ENCODE results near the gene CARNS1.

Gene CARNS1

DNA sequence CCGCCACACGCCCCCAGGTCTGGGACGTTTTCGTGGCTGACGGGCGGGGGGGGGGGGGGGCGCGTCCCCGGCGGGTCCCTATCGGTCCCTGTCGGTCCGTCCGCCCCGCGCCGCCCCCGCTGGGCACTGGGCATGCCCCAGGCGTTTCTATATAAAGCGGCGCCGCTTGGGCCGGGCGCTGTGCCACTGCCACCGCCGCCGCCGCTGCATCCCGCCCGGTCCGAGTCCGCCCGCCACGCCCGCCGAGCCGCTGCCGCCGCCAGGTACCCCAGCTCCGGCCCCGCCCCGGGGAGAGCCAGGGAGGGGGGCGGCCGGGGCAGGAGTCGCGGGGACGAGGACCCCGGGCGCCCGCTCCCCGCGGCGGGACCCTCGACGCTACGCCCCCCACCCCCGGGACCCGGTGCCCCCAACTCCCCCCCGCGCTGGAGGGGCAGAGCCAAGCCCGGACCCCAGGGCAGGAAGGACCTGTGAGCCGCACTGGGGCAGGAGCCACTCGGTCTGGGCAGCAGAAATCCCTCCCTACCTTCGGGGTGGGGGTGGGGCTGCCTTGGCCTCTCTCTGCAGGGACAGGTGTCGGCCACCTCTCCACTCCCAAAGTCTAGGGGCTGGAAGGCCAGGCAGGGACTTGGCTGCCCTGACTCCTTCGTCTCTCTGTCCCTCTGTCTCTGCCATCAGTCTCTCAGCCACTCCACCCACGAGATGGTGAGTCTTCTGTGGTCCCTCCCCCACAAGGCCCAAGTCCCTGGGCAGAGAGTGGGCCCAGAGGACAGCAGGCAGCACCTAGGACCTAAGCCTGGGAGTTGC is at the start of gene CARNS1:
CARNS1 (plus strand) TSS at position 178 of the 804 bp plus-strand sequence; CDS start at position 700, 522 bp downstream.
- no peak for TF ChIP-seq CTCF (IDR thresholded peaks at IDR 0.05; ENCODE audit: control insufficient read depth, insufficient read depth, low read depth, low read length, missing control alignments)
- DNase-seq (ENCODE audit: low read depth): no peak
- H3K4me3 ChIP-seq (ENCODE audit: control insufficient read depth, low read depth, low read length): peak within 1 kb of the TSS; percentile 19

GRCh38 chr11:67365736-67366444 is 49.6 kb upstream of the CARNS1 start:
- no peak overlapping the region for H3K4me3 ChIP-seq (ENCODE audit: control insufficient read depth, low read depth, low read length)
- TF ChIP-seq CTCF (IDR thresholded peaks at IDR 0.05; ENCODE audit: control insufficient read depth, insufficient read depth, low read depth, low read length, missing control alignments): no peak
- DNase-seq (ENCODE audit: low read depth): no peak

- no peak for TF ChIP-seq CTCF (IDR thresholded peaks at IDR 0.05; ENCODE audit: control insufficient read depth, insufficient read depth, low read depth, low read length, missing control alignments)
- no peak overlapping the region for H3K4me3 ChIP-seq (ENCODE audit: control insufficient read depth, low read depth, low read length)
- DNase-seq (ENCODE audit: low read depth): no peak
These were observed 48.9 kb upstream of the CARNS1 start for GRCh38 chr11:67366546-67366945.

DNA sequence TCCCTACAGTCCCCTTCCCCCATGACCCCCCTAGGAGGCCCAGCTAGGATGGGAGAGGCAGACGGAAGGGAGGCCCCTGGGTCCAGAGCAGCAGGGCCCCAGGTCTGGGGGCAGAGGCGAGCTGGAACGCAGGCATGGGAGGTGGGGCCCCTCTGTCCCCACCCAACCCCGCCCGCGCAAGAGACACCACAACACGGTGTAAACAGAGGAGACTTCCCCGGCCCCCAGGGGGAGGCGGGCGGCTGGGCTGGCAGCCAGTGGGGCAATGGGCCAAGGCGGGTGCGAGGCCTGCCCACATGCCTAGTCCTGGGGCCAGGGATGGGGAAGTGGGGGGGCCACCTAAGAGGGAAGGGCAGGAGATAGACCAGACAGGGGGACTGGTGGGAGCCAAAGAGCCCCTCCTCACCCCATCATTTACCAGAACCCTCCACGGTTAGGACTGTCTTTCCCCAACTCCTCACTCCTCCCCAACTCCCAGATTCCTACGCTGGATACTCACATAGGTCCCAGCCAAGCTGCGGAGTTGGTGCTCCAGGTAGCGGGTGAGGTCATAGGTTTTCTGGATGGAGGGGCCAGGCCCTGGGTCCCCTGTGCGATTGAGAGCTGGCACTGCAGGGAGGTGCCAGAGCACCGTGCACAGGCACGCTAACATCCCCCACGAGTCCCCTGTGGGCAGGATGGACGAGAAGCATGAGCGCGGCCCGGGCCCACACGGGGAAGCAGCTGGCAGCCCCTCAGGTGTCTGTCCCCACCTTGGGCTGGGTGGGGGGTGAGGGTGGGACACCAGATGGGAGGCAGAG is 48.3 kb upstream of the CARNS1 start:
- TF ChIP-seq CTCF (IDR thresholded peaks at IDR 0.05; ENCODE audit: control insufficient read depth, insufficient read depth, low read depth, low read length, missing control alignments): no peak
- no peak for DNase-seq (ENCODE audit: low read depth)
- no peak overlapping the region for H3K4me3 ChIP-seq (ENCODE audit: control insufficient read depth, low read depth, low read length)

GRCh38 chr11:67367761-67368227 is 47.7 kb upstream of the CARNS1 start:
- H3K4me3 ChIP-seq (ENCODE audit: control insufficient read depth, low read depth, low read length): no peak overlapping the region
- no peak for DNase-seq (ENCODE audit: low read depth)
- no peak for TF ChIP-seq CTCF (IDR thresholded peaks at IDR 0.05; ENCODE audit: control insufficient read depth, insufficient read depth, low read depth, low read length, missing control alignments)

DNA sequence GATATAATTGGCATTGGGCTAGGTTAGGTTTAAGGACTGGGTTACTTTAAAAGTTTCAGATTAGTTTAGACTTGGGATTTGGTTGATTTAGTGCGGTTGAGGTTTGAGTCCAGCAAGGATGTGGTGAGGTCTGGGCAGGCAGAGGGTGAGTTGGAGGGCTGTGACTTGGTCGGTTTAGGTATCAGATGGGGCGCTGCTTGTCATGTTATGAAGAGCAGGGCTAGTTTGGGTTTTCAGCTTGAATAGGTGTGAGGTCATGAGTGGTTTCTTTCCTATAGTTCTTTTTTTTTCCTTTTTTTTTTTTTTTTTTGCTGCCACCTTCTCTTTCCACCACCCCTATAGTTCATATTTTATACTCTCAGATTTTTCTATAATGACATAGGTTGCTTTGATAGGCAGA is 46.9 kb upstream of the CARNS1 start:
- no peak overlapping the region for H3K4me3 ChIP-seq (ENCODE audit: control insufficient read depth, low read depth, low read length)
- DNase-seq (ENCODE audit: low read depth): no peak
- TF ChIP-seq CTCF (IDR thresholded peaks at IDR 0.05; ENCODE audit: control insufficient read depth, insufficient read depth, low read depth, low read length, missing control alignments): no peak

Data from AG09309 (cell line).